Measurements from ENCODE around the gene MAPK8IP2. TPM values are rescaled to one million over a fixed set of nuclear protein-coding genes. Genes with fewer than 3 reads are reported as not detected.
"Not testable (repeated sequence)": the region's sequence is repeated elsewhere in the genome, so short reads cannot be mapped to it uniquely, and the experiment has no call there.

Gene MAPK8IP2
- total RNA-seq, 1 experiment from 2014 or later: 3.4 TPM

DNA sequence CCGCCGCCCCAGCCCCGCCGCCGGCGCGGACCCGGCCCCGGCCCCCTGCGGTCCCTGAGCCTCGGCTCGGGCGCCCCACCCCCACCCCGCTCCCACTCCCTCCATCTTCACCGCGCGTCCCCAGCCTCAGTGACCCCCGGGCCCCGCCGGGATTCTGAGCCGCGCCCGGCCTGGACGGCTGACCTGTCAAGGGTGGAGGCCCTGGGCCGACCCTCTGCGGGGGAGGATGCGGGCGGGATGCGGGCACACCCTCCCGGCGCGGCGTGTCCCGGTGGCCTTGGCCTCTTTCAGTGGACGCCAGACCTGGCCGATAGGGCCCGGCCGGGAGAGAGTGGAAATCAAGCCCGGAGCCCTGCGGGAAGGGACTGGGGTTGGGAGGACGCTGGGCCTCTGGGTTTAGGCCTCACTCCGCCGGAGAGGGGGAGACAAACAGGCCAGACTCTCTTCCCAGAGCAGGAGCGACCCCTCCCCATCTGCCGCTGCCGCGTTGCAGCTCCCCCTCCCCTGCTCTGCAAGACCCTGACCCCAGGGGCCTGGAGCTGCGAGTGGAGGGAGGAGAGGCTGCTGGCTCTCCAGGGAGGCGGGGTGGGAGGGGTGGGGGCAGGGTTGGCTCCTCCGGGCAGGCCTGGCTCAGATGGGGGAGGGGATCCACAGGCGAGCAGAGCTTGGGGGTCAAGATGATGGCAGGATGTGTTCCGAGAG is 525 bp downstream of the MAPK8IP2 start:
- Histone ChIP-seq H3K27me3 (ENCODE audit: control insufficient read depth, insufficient read depth, low read length) (peaks cover 31% of the 10 kb centered on the region), H3K4me3 (ENCODE audit: insufficient read depth, low read depth, low read length) (peak overlapping the region; percentile 35), H3K36me3 (replicated peaks; ENCODE audit: control insufficient read depth, insufficient read depth, low read length) (no peaks in the 10 kb centered on the region)
- peak; percentile 91 for DNase-seq

DNA sequence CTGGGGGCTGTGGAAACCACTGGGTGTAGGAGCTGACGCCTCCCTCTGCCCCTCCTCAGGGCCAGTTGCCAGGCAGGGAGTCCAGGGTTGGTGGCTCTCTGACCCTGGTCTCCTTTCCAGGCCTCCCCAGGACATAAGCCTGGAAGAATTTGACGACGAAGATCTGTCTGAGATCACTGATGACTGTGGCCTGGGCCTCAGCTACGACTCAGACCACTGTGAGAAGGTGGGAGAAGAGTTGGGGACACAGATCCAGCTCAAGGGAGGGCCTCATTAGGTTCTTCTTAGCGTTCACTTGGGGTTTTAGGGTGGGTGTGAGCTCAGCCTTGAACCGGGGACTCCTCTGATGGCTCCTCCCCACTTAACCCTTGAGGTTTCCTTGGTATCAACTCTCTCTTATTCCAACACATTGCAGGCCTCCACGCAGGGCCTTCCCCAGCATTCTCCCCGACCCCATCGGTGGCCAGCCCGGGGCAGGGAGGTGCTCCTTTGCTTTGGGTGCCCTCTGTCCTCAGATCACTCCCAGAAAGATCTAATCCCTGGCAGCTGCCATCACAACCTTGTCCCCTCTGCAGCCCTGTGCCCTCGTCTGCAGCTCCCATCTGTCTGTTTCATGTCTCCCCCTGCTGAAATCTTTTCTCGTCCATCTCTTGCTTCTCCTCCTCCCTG is 1.2 kb downstream of the MAPK8IP2 start:
- Histone ChIP-seq H3K27me3 (ENCODE audit: control insufficient read depth, insufficient read depth, low read length) (peaks cover 31% of the 10 kb centered on the region), H3K4me3 (ENCODE audit: insufficient read depth, low read depth, low read length) (no peak overlapping the region), H3K36me3 (replicated peaks; ENCODE audit: control insufficient read depth, insufficient read depth, low read length) (no peaks in the 10 kb centered on the region)
- DNase-seq: peak; percentile 55

- H3K4me3 ChIP-seq (ENCODE audit: insufficient read depth, low read depth, low read length): no peak overlapping the region
- no peaks in the 10 kb centered on the region for H3K36me3 ChIP-seq (replicated peaks; ENCODE audit: control insufficient read depth, insufficient read depth, low read length)
- peak; percentile 31 for DNase-seq
- peaks cover 31% of the 10 kb centered on the region for H3K27me3 ChIP-seq (ENCODE audit: control insufficient read depth, insufficient read depth, low read length)
These were observed 1.7 kb downstream of the MAPK8IP2 start for GRCh38 chr22:50602338-50602700.

DNA sequence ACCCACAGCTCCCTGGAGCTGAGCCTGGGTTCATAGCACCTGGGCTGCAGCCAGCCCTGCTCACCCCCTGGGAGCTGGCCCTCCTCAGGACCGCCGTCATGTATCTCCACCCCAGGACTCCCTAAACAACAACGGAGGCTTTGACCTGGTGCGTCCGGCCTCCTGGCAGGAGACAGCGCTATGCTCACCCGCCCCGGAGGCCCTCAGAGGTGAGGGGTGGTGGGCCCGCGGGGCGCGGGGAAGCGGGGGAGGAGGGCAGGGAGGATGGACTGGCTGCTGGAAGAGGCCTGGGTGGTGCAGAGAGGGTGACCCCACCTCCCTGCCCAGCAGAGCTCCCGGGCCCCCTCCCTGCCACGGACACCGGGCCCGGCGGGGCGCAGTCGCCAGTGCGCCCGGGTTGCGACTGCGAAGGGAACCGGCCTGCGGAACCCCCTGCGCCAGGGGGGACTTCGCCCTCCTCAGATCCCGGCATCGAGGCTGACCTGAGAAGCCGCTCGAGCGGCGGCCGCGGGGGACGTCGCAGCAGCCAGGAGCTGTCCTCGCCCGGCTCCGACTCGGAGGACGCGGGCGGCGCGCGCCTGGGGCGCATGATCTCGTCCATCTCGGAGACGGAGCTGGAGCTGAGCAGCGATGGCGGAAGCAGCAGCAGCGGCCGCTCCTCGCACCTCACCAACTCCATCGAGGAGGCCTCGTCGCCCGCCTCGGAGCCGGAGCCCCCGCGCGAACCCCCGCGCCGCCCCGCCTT is 3.1 kb downstream of the MAPK8IP2 start:
- Histone ChIP-seq H3K36me3 (replicated peaks; ENCODE audit: control insufficient read depth, insufficient read depth, low read length) (no peaks in the 10 kb centered on the region), H3K4me3 (ENCODE audit: insufficient read depth, low read depth, low read length) (no peak overlapping the region), H3K27me3 (ENCODE audit: control insufficient read depth, insufficient read depth, low read length) (peaks cover 30% of the 10 kb centered on the region)
- no peak for DNase-seq

DNA sequence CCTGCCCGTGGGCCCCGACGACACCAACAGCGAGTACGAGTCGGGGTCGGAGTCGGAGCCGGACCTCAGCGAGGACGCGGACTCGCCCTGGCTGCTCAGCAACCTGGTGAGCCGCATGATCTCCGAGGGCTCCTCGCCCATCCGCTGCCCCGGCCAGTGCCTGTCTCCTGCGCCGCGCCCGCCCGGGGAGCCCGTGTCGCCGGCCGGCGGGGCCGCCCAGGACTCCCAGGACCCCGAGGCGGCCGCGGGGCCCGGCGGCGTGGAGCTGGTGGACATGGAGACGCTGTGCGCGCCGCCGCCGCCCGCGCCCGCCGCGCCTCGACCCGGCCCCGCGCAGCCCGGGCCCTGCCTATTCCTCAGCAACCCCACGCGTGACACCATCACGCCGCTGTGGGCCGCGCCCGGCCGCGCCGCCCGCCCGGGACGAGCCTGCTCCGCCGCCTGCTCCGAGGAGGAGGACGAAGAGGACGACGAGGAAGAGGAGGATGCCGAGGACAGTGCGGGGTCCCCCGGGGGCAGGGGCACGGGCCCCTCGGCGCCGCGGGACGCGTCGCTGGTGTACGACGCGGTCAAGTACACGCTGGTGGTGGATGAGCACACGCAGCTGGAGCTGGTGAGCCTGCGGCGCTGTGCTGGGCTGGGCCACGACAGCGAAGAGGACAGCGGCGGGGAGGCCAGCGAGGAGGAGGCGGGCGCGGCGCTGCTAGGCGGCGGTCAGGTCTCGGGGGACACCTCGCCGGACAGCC is 3.8 kb downstream of the MAPK8IP2 start:
- no peak overlapping the region for H3K4me3 ChIP-seq (ENCODE audit: insufficient read depth, low read depth, low read length)
- peaks cover 28% of the 10 kb centered on the region for H3K27me3 ChIP-seq (ENCODE audit: control insufficient read depth, insufficient read depth, low read length)
- DNase-seq: peak; percentile 65
- no peaks in the 10 kb centered on the region for H3K36me3 ChIP-seq (replicated peaks; ENCODE audit: control insufficient read depth, insufficient read depth, low read length)

DNA sequence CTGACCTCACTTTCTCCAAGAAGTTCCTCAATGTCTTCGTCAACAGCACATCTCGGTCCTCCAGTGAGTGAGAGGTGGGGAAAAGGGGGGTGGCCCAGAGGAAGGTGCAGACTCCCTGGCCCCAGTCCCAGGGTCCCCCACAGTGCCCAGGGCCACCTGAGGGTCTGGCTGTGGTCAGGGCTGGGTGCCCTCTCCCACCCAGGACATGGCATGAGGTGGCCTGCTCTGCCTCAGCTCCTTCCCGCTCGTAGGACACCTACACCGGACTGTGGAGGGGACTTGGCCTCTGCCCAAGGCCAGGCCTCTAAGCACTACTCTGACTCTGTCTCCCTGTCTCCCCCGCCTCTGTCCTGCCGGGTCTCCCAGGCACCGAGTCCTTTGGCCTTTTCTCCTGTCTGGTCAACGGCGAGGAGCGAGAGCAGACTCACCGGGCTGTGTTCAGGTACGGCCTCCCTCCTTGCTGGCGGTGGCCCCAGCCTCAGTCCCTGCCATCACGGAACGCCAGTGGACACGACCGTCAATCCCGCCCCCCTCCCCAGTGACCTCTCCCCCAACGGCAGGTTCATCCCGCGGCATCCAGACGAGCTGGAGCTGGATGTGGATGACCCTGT is 4.5 kb downstream of the MAPK8IP2 start:
- no peak for DNase-seq
- H3K36me3 ChIP-seq (replicated peaks; ENCODE audit: control insufficient read depth, insufficient read depth, low read length): no peaks in the 10 kb centered on the region
- no peak overlapping the region for H3K4me3 ChIP-seq (ENCODE audit: insufficient read depth, low read depth, low read length)
- peaks cover 23% of the 10 kb centered on the region for H3K27me3 ChIP-seq (ENCODE audit: control insufficient read depth, insufficient read depth, low read length)

DNA sequence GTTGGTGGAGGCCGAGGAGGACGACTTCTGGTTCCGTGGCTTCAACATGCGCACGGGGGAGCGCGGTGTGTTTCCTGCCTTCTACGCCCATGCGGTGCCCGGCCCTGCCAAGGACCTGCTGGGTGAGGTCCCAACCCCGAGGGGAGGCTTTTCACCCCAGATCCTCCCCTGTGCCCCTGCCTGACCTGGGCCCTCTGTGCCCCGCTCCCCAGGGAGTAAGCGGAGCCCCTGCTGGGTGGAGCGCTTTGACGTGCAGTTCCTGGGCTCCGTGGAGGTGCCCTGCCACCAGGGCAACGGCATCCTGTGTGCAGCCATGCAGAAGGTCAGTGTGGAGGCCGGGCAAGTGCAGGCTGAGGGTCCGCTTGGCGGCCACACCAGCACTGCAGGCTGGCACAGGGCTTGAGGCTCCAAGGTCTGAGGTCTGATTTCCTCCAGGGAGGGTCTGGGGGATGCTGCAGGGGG is 5.1 kb downstream of the MAPK8IP2 start:
- no peaks in the 10 kb centered on the region for H3K36me3 ChIP-seq (replicated peaks; ENCODE audit: control insufficient read depth, insufficient read depth, low read length)
- H3K27me3 ChIP-seq (ENCODE audit: control insufficient read depth, insufficient read depth, low read length): peaks cover 21% of the 10 kb centered on the region
- peak; percentile 56 for DNase-seq
- no peak overlapping the region for H3K4me3 ChIP-seq (ENCODE audit: insufficient read depth, low read depth, low read length)

- Histone ChIP-seq H3K36me3 (replicated peaks; ENCODE audit: control insufficient read depth, insufficient read depth, low read length) (no peaks in the 10 kb centered on the region), H3K27me3 (ENCODE audit: control insufficient read depth, insufficient read depth, low read length) (peaks cover 15% of the 10 kb centered on the region), H3K4me3 (ENCODE audit: insufficient read depth, low read depth, low read length) (no peak overlapping the region)
- DNase-seq: peak; percentile 90
These were observed 5.8 kb downstream of the MAPK8IP2 start for GRCh38 chr22:50606165-50606945.

DNA sequence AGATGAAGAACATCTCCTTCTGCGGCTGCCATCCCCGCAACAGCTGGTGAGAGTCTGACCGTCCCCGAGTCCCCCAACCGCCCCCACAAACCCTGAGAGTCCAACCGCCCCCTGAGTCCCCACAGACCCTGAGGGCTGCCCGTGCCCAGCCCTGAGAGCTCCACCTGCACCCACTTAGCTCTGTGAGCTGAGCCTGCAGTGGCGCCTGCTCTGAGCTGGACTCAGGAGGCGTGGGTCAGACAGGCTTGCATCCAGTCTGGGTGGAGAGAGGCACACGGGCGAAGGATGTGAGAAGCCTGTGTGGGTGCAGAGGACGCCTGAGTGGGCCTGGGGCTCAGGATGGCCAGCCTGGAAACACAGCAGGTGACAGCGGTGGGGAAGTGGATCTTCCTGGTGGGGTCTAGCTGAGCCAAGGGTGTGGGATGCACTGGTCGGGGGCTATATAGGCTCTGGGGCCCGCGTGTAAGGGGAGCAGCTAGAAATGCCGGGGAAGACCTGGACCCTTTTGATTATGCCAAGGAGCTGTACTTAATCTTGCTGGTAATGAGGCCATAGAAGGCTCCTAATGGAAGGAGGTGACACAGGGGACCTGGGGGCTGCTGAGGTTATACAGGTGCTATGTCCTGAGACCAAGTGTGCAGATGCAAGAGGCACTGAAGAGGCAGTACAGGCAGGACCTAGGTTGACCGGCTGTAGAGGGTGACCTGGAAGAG is 6.5 kb downstream of the MAPK8IP2 start:
- no peak for DNase-seq
- Histone ChIP-seq H3K4me3 (ENCODE audit: insufficient read depth, low read depth, low read length) (no peak overlapping the region), H3K36me3 (replicated peaks; ENCODE audit: control insufficient read depth, insufficient read depth, low read length) (no peaks in the 10 kb centered on the region), H3K27me3 (ENCODE audit: control insufficient read depth, insufficient read depth, low read length) (peaks cover 8% of the 10 kb centered on the region)

DNA sequence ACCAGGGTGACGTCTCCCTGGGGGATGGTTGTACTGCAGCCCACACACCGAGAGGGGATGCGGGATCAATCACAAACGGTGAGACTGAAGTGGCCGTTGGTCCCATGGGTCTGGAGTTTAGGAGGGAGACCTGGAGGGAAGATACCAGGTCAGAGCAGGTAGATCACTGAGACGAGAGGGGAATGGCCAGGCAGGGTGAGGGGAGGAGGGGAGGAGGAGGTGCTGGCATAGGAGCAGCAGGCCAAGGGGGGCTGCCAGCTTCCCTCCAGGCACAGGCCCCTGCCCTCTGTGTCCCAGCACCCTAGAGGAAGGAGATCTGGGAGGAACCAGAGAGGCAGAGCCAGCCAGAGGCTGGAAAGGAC is 7.0 kb downstream of the MAPK8IP2 start:
- Histone ChIP-seq H3K36me3 (replicated peaks; ENCODE audit: control insufficient read depth, insufficient read depth, low read length) (no peaks in the 10 kb centered on the region), H3K27me3 (ENCODE audit: control insufficient read depth, insufficient read depth, low read length) (peaks cover 3% of the 10 kb centered on the region), H3K4me3 (ENCODE audit: insufficient read depth, low read depth, low read length) (no peak overlapping the region)
- DNase-seq: no peak

DNA sequence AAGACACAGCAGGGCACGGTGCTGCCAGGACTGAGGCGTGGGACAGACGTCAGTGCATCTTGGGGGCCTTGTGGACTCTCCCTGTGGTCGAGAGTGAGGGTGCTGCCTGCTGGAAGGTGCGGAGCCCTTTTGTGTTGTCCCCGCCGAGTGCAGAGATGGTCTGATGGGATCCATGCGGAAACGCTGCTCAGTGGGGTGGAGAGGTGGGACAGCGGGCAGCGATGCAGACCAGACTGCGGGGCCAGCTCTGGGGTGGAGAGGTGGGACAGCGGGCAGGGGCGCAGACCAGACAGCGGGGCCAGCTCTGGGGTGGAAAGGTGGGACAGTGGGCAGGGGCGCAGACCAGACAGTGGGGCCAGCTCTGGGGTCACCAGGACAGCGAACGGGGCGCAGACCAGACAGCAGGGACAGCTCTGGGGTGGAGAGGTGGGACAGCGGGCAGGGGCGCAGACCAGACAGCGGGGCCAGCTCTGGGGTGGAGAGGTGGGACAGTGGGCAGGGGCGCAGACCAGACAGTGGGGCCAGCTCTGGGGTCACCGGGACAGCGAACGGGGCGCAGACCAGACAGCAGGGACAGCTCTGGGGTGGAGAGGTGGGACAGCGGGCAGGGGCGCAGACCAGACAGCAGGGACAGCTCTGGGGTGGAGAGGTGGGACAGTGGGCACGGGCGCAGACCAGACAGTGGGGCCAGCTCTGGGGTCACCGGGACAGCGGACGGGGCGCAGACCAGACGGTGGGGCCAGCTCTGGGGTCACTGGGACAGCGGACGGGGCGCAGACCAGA is 7.7 kb downstream of the MAPK8IP2 start:
- not testable (repeated sequence) for DNase-seq; H3K27me3 ChIP-seq (ENCODE audit: control insufficient read depth, insufficient read depth, low read length); H3K36me3 ChIP-seq (replicated peaks; ENCODE audit: control insufficient read depth, insufficient read depth, low read length); H3K4me3 ChIP-seq (ENCODE audit: insufficient read depth, low read depth, low read length)

GRCh38 chr22:50608996-50609395 is 8.4 kb downstream of the MAPK8IP2 start:
- no peak for DNase-seq
- Histone ChIP-seq H3K36me3 (replicated peaks; ENCODE audit: control insufficient read depth, insufficient read depth, low read length) (no peaks in the 10 kb centered on the region), H3K4me3 (ENCODE audit: insufficient read depth, low read depth, low read length) (no peak overlapping the region), H3K27me3 (ENCODE audit: control insufficient read depth, insufficient read depth, low read length) (peaks cover 8% of the 10 kb centered on the region; the same call in 1 of the 2 replicates)

All from H7 (cell line).